A673 (cell line): ENCODE results near the gene OAS1. TPM values are rescaled to one million over a fixed set of nuclear protein-coding genes. Genes with fewer than 3 reads are reported as not detected.

Experiments
- BruUV-seq: library from RNA; stranded (reverse); fragments of 400-500 nt; replicated peaks from 2 replicates; lab custom pipeline; 2021; lab: Mats Ljungman, UMichigan
- CTCF ChIA-PET: fragments of 300-600 bp; sonication (Branson Sonifier 250); formaldehyde crosslinking; loops from one replicate; lab custom pipeline; 2022; ENCODE audit warnings: antibody characterized with exemption; lab: Charles Lee
- POLR2A ChIA-PET: fragments of 300-600 bp; sonication (Branson Sonifier 250); formaldehyde crosslinking; loops from one replicate; lab custom pipeline; 2022; ENCODE audit warnings: antibody characterized with exemption; ENCODE audit not compliant: low non-redundant PET; lab: Charles Lee
- DNase-seq: peaks from one replicate; pipeline ENCODE4 v3.0.0-alpha.2; 2015; ENCODE audit warnings: low spot score
- H3K27ac ChIP-seq: fragments of 200-600 bp; sonication (generic); 2 replicates; pipeline ENCODE4 v1.5.1; 2016; ENCODE audit warnings: mixed run types, low read depth, mild to moderate bottlenecking, mixed read lengths, antibody characterized with exemption, low read length; ENCODE audit not compliant: poor library complexity, severe bottlenecking
- H3K27me3 ChIP-seq: fragments of 200-600 bp; sonication (generic); replicated peaks from 2 replicates; pipeline ENCODE4 v1.6.1; 2017; ENCODE audit warnings: mixed run types, low read depth, mild to moderate bottlenecking, mixed read lengths, antibody characterized with exemption, low read length; ENCODE audit not compliant: insufficient read depth, poor library complexity
- H3K36me3 ChIP-seq: fragments of 200-600 bp; sonication (generic); 2 replicates; pipeline ENCODE4 v1.6.1; 2016; ENCODE audit warnings: mixed run types, mild to moderate bottlenecking, mixed read lengths, antibody characterized with exemption, low read length; ENCODE audit not compliant: insufficient read depth, poor library complexity, severe bottlenecking
- H3K4me1 ChIP-seq: fragments of 200-600 bp; sonication (generic); 2 replicates; pipeline ENCODE4 v1.6.1; 2017; ENCODE audit warnings: mixed run types, mild to moderate bottlenecking, mixed read lengths, antibody characterized with exemption, low read length; ENCODE audit not compliant: insufficient read depth, poor library complexity, severe bottlenecking
- H3K4me3 ChIP-seq: fragments of 200-600 bp; sonication (generic); 2 replicates; pipeline ENCODE4 v1.5.1; 2016; ENCODE audit warnings: low read depth, mixed run types, mild to moderate bottlenecking, mixed read lengths, low read length; ENCODE audit not compliant: poor library complexity, severe bottlenecking
- H3K9me3 ChIP-seq: fragments of 200-600 bp; sonication (generic); 2 replicates; pipeline ENCODE4 v1.6.1; 2016; ENCODE audit warnings: mixed run types, low read depth, mild to moderate bottlenecking, mixed read lengths, antibody characterized with exemption, low read length; ENCODE audit not compliant: poor library complexity, severe bottlenecking
- CTCF ChIP-seq: fragments of 300-800, 200-600 bp; sonication (generic); conservative IDR thresholded peaks from 2 replicates; pipeline ENCODE4 v1.5.1; 2017; ENCODE audit warnings: low read depth, mild to moderate bottlenecking, antibody characterized with exemption, low read length, moderate library complexity, mixed read lengths
- EZH2 ChIP-seq: fragments of 200-600 bp; sonication (generic); IDR thresholded peaks from 2 replicates; pipeline ENCODE4 v1.6.1; 2017; ENCODE audit warnings: borderline replicate concordance, low read depth, mild to moderate bottlenecking, mixed read lengths, antibody characterized with exemption, low read length; ENCODE audit not compliant: poor library complexity, severe bottlenecking
- intact Hi-C: fragments of 100-400 bp; cut with micrococcal nuclease; formaldehyde crosslinking; loops from one replicate; pipeline ENCODE4 v1.10.0; 2022; ENCODE audit not compliant: unreplicated experiment
- total RNA-seq: library from RNA; stranded (reverse); gene quantifications from 2 replicates; pipeline ENCODE4 v1.2.3, GENCODE V29; 2021

Gene OAS1
- total RNA-seq, 1 experiment from 2014 or later, result 12.4 TPM

- TF ChIP-seq CTCF (no peak), EZH2 (no peak)
- ChIA-PET CTCF (no interaction called here), POLR2A (no interaction called here)
- no peak overlapping the region for H3K4me3 ChIP-seq
- no peaks in the 10 kb centered on the region for H3K36me3 ChIP-seq
- no TSS peak for BruUV-seq
- no peaks in the 10 kb centered on the region for H3K27me3 ChIP-seq
- H3K9me3 ChIP-seq, result no peaks in the 10 kb centered on the region
- no peak overlapping the region for H3K27ac ChIP-seq
- peaks cover 18% of the 10 kb centered on the region for H3K4me1 ChIP-seq
- intact Hi-C loops, result no loop called here
- DNase-seq, result no peak
These were observed 5.5 kb upstream of the OAS1 start for GRCh38 chr12:112901271-112901670.

GRCh38 chr12:112904571-112904970 lies 2.2 kb upstream of the OAS1 start:
- intact Hi-C loops, result no loop called here
- ChIA-PET POLR2A (no interaction called here), CTCF (no interaction called here)

GRCh38 chr12:112905451-112906089 lies 1.2 kb upstream of the OAS1 start:
- CTCF ChIA-PET, result no interaction called here

More at GRCh38 chr12:112904571-112904970, 2.2 kb upstream of the OAS1 start:
- Histone ChIP-seq H3K27ac (no peak overlapping the region), H3K27me3 (no peaks in the 10 kb centered on the region), H3K4me3 (no peak overlapping the region), H3K4me1 (peaks cover 21% of the 10 kb centered on the region), H3K9me3 (no peaks in the 10 kb centered on the region), H3K36me3 (no peaks in the 10 kb centered on the region)
- DNase-seq, result no peak
- BruUV-seq, result no TSS peak
- TF ChIP-seq CTCF (no peak), EZH2 (no peak)

More at GRCh38 chr12:112905451-112906089, 1.2 kb upstream of the OAS1 start:
- Histone ChIP-seq H3K4me1 (peaks cover 21% of the 10 kb centered on the region), H3K36me3 (no peaks in the 10 kb centered on the region), H3K4me3 (no peak overlapping the region), H3K27ac (no peak overlapping the region), H3K27me3 (no peaks in the 10 kb centered on the region), H3K9me3 (no peaks in the 10 kb centered on the region)
- BruUV-seq, result no TSS peak
- POLR2A ChIA-PET, result no interaction called here
- intact Hi-C loops, result no loop called here
- TF ChIP-seq EZH2 (no peak), CTCF (no peak)
- DNase-seq, result no peak
